ENCODE results near the gene GALNT2.

Gene GALNT2

DNA sequence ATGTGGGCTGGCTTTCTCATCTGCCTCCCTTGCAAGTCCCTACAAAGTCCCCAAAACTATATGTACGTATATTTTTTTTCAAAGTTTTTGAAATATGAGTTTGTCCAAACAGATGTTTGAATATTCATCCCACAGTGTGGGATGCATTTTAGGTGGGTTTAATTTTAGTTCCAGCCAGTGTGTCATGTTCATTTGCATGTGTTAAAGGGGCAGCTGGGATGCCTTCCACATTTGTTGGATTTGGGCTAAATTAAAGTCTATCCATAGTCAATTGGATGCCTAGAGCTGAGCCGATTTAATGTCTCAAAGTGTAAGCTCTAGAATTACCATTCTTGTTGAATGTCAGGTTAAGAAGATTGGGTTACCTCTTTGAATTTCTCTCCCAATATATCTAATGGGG lies 139.2 kb downstream of the GALNT2 start:
- no peak for DNase-seq (ENCODE audit: extremely low read depth, insufficient read length)
- Histone ChIP-seq H3K36me3 (ENCODE audit: control insufficient read depth, insufficient read depth, low read length) (peaks cover 2% of the 10 kb centered on the region), H3K27me3 (replicated peaks; ENCODE audit: control insufficient read depth, insufficient read depth, low read length) (no peaks in the 10 kb centered on the region), H3K4me3 (replicated peaks; ENCODE audit: low read depth, low read length) (no peak overlapping the region)
- TF ChIP-seq, protein P1, sequence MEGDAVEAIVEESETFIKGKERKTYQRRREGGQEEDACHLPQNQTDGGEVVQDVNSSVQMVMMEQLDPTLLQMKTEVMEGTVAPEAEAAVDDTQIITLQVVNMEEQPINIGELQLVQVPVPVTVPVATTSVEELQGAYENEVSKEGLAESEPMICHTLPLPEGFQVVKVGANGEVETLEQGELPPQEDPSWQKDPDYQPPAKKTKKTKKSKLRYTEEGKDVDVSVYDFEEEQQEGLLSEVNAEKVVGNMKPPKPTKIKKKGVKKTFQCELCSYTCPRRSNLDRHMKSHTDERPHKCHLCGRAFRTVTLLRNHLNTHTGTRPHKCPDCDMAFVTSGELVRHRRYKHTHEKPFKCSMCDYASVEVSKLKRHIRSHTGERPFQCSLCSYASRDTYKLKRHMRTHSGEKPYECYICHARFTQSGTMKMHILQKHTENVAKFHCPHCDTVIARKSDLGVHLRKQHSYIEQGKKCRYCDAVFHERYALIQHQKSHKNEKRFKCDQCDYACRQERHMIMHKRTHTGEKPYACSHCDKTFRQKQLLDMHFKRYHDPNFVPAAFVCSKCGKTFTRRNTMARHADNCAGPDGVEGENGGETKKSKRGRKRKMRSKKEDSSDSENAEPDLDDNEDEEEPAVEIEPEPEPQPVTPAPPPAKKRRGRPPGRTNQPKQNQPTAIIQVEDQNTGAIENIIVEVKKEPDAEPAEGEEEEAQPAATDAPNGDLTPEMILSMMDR (IDR thresholded peaks at IDR 0.05; ENCODE audit: insufficient read depth, low read length, poor library complexity, severe bottlenecking) = no peak

DNA sequence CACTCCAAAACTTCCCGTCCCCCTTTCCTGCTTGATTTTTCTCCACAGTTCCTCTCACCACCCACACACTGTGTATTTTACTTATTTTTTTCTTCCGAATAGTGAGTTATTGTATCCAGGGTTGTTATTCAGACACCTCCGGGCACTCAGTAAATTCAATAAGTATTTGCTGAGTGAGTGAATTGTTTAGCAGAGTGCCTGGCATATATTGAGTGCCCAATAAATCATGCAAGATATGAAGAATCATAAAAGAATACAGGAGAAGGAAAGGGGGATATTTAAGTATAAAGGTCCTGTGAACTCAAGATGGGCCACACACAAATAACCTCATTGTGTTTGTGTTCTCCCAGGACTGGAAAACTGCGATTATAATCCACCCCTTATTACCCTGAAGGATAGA lies 139.9 kb downstream of the GALNT2 start:
- Histone ChIP-seq H3K4me3 (replicated peaks; ENCODE audit: low read depth, low read length) (no peak overlapping the region), H3K27me3 (replicated peaks; ENCODE audit: control insufficient read depth, insufficient read depth, low read length) (no peaks in the 10 kb centered on the region), H3K36me3 (ENCODE audit: control insufficient read depth, insufficient read depth, low read length) (peaks cover 2% of the 10 kb centered on the region)
- TF ChIP-seq, protein P1 (IDR thresholded peaks at IDR 0.05; ENCODE audit: insufficient read depth, low read length, poor library complexity, severe bottlenecking) = no peak
- no peak for DNase-seq (ENCODE audit: extremely low read depth, insufficient read length)

DNA sequence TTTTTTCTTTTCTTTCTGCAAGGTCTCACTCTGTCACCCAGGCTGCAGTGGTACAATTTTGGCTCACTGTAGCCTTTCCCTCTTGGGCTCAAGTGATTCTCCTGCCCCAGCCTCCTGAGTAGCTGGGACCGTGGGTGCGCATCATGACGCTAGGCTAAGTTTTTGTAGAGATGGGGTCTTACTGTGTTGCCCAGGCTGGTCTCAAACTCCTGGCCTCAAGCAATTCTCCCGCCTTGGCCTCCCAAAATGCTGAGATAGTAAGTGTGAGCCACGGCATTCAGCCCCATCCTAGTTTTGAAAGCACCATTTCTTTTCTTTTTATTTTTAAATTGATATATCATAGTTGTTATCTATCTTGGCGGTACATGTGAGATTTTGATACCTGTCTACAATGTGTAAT lies 140.6 kb downstream of the GALNT2 start:
- Histone ChIP-seq H3K27me3 (replicated peaks; ENCODE audit: control insufficient read depth, insufficient read depth, low read length) (no peaks in the 10 kb centered on the region), H3K4me3 (replicated peaks; ENCODE audit: low read depth, low read length) (no peak overlapping the region), H3K36me3 (ENCODE audit: control insufficient read depth, insufficient read depth, low read length) (peaks cover 2% of the 10 kb centered on the region)
- DNase-seq (ENCODE audit: extremely low read depth, insufficient read length) = no peak
- TF ChIP-seq, protein P1 (IDR thresholded peaks at IDR 0.05; ENCODE audit: insufficient read depth, low read length, poor library complexity, severe bottlenecking) = no peak

DNA sequence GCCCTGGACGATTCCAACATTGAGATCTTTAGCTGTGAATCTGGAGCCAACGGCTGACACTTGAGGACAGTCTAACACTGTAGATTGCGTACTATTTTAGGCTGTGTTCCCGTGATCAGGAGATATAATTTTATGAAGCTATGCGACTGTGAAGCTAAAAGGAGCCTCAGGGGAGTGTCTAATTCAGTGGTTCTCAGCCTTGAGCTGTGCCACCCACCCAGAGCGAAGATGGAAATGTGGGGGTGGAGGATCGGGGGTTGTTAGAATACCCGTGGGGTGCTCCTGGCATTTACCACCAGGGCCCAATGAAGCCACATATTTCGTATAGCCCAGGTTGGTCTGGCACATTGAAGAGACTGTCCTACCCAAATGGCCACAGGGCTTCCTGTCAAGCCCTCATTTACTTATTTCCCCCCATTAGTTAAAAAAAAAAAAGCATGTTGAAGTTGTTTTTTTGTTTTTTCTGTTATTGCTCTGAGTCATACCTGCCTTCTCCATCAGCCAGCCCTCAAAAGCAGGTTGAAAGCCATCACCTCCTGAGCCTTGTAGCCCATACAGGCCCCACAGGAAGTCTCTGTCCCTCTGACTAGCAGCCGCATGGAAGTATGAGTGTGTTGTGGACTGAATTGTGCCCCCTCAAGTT lies 141.7 kb downstream of the GALNT2 start:
- no peaks in the 10 kb centered on the region for H3K27me3 ChIP-seq (replicated peaks; ENCODE audit: control insufficient read depth, insufficient read depth, low read length)
- peaks cover 2% of the 10 kb centered on the region for H3K36me3 ChIP-seq (ENCODE audit: control insufficient read depth, insufficient read depth, low read length)
- DNase-seq (ENCODE audit: extremely low read depth, insufficient read length) = peak; percentile 26
- TF ChIP-seq, protein P1 (IDR thresholded peaks at IDR 0.05; ENCODE audit: insufficient read depth, low read length, poor library complexity, severe bottlenecking) = no peak
- no peak overlapping the region for H3K4me3 ChIP-seq (replicated peaks; ENCODE audit: low read depth, low read length)

DNA sequence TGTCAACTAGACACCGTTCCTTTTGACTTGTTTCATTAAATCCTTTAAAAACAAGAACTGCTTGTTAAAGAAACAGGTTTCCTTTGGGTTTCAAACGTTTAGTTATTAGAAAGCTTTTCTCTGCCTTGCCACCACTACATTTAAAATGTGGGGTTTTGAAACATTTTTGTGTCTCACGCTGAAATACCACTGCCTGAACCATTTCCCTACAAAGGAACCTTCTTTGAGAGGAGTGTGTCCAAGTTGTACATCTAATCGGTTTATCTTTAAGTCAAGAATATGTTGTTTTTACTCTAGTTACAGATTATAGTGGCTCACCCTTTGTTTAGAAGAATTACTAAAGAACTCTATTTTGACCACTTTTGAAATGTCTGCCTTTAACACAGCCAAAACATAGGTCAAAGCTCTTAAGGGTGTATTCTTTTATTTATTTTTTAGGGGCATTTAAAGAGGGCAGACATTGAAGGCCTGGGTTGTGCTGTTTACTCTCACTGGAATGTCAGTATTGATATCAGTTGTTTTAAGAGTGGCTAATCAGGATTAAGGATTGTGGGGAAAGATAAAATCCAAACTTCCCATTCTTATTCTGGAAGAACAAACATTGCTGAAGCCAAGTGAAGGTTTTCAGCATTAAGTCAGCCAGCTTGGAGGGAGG lies 143.4 kb downstream of the GALNT2 start:
- H3K36me3 ChIP-seq (ENCODE audit: control insufficient read depth, insufficient read depth, low read length) = peaks cover 2% of the 10 kb centered on the region
- H3K27me3 ChIP-seq (replicated peaks; ENCODE audit: control insufficient read depth, insufficient read depth, low read length) = no peaks in the 10 kb centered on the region
- TF ChIP-seq, protein P1 (IDR thresholded peaks at IDR 0.05; ENCODE audit: insufficient read depth, low read length, poor library complexity, severe bottlenecking) = no peak
- no peak overlapping the region for H3K4me3 ChIP-seq (replicated peaks; ENCODE audit: low read depth, low read length)
- DNase-seq (ENCODE audit: extremely low read depth, insufficient read length) = no peak
